Stimulated activated CD4-positive, alpha-beta T cell treated with anti-CD3 and anti-CD28 coated beads, Interleukin-4, amount 100 ng/mL, for 4 hours (primary cell): ENCODE data around the gene SVIL.
"Not testable (repeated sequence)": the region's sequence is repeated elsewhere in the genome, so short reads cannot be mapped to it uniquely, and the experiment has no call there.

ENCODE experiments used
- DNase-seq, 2 experiments: peaks; one replicate each; pipeline ENCODE4 v3.0.0-alpha.2; 2020

The SVIL gene

DNA sequence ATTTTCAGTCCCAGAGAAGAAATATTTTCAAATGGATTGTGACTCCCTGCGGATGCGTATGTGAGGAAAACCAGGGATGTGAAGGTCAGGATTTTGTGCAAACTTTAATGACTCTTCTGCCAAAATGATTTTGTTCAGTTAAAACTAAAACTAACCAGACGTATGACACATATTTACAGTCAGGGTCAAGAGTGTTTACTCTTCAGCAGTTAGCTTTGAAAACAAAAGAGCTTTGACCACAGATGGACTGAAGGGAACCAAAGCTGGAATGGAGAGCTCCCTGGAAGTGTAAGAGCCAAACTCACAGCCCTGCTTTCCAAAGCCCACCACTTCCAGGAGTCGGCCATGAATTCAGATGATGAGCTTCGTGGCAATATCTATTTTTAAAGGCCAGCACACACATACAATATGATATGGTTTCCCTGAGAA lies 15.5 kb downstream of the SVIL start:
- no peak for DNase-seq

GRCh38 chr10:29618341-29619171 lies 16.2 kb downstream of the SVIL start:
- DNase-seq: no peak

GRCh38 chr10:29617880-29618340 lies 16.9 kb downstream of the SVIL start:
- no peak for DNase-seq

DNA sequence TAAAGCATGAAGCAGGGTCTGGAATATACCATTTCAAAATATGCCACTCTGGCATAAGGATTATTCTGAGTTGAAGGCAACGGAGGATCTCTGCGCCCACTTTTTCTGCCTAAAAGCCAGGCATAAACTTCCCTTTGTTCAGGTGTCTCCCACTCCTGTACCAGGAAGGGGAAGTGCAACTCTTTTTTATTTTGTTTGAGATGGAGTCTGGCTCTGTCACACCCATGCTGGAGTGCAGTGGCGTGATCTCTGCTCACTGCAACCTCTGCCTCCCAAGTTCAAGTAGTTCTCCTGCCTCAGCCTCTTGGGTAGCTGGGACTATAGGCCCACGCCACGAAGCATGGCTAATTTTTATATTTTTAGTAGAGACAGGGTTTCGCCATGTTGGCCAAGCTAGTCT lies 18.2 kb downstream of the SVIL start:
- no peak for DNase-seq

- no peak for DNase-seq
Observed at GRCh38 chr10:29615195-29615594, 19.6 kb downstream of the SVIL start.

- DNase-seq: not testable (repeated sequence)
Observed at GRCh38 chr10:29614289-29614688, 20.5 kb downstream of the SVIL start.

DNA sequence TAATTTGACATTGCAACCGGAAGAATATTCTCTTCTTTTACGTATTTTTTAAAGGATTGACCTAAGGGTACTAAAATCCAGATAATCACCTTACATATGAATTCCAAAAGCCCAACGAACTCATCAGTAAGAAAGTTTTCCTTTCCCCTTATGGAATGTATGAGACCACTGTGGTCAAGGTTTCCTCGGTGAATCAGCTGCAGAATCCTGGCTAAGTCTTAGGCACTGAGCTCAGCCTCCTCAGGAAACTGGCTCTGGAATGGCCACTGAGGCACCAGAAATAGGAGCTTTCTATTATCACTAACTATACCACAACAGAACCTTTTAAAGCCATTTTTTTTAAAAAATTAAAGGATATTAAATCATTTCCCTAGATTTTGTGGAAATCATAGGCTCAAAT lies 21.0 kb downstream of the SVIL start:
- DNase-seq: no peak

- DNase-seq: no peak
Observed at GRCh38 chr10:29613196-29613595, 21.6 kb downstream of the SVIL start.

DNA sequence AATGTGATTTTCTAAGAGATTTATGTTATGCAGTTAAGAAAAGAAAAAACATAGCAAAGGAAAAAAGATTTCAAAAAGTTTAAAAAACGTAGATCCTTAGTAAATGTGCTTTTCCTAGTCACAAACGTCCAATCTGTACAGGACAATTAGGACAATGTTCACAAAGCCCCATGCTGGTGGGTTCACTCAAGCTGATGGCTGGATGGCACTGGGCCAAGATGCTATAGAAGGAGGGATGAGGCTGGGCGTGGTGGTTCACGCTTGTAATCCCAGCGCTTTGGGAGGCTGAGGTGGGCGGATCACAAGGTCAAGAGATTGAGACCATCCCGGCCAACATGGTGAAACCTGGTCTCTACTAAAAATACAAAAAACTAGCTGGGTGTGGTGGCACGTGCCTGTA lies 22.1 kb downstream of the SVIL start:
- no peak for DNase-seq

DNA sequence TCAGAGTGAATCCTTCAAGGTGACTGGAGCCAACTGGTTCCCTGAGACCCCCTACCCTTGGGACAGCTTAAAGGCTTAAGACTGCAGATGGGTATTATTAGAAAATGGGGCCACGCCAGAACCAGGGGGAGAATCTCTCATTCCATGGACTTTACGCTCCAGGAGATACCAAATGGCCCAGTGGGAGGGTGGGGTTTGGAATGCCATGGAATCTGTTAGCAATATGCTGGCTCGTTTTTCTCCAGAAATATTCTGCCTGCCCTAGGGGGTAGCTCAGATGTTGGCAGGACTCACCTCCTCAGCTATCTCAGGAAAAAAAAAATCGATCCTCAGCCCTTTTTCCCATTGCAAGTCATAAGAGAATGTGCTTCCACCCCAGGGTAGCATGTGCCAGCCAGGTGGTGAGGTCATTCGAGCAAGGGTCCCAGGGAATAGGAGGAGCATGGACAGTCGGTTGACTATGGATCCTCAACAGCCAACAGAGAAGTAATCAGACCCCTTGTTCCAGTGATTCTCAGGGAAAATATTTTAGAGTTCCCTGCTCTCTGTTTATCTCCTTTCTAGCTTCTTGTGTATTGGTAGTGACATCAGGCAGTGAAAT lies 22.9 kb downstream of the SVIL start:
- DNase-seq: no peak

- DNase-seq: no peak
Observed at GRCh38 chr10:29610876-29611647, 23.7 kb downstream of the SVIL start.

GRCh38 chr10:29610331-29610730 lies 24.4 kb downstream of the SVIL start:
- not testable (repeated sequence) for DNase-seq

- no peak for DNase-seq
Observed at GRCh38 chr10:29609696-29610095, 25.1 kb downstream of the SVIL start.

- no peak for DNase-seq
Observed at GRCh38 chr10:29608476-29609301, 26.1 kb downstream of the SVIL start.

DNA sequence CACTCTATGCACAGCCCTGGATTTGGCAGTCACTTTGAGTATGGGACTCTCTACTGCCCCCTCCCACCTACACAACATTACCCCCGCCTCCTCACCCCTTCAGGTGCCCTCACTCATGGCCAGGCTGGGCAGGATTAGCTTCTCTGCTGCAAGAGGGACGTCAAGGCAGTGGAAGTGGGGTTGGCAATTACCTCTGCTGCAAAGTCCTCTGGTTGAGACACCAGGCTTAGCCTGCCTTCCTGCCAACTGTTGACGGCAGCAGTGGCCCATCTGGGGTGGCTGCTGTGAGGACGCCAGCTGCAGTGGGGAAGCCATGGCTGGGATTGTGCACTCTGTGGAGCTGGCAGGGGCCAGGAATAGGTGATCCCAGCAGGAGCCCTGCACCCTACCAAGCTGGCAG lies 26.7 kb downstream of the SVIL start:
- DNase-seq: no peak

DNA sequence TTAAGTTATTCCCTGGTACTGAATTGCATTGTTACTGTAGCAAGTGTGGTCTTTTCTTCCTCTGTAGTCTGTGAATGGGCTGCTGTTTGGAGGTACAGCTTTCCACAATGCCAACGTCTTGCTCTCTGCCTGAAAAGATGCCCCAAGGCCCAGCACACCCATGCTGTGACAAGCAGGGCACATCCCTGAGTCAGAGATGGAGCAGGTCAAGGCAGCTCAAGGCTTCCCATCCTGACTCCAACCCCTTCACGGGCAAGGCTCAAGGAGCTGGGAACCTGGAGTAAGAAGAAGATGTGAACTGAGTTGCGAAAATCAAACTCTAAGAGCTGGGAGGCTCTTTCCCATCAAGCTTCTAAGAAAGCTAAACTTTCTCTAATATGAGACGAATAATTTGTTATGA lies 27.2 kb downstream of the SVIL start:
- no peak for DNase-seq

DNA sequence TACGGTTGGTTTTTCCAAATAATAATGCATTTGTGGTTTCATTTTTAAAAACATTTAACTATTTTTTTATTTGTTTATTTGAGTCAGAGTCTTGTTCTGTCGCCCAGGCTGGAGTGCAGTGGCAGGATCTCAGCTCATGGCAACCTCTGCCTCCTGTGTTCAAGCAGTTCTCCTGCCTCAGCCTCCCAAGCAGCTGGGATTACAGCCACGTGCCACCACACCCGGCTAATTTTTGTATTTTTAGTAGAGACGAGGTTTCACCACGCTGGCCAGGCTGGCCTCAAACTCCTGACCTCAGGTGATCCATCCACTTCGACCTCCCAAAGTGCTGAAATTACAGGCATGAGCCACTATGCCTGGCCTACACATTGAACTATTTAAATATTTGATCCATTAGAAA lies 28.1 kb downstream of the SVIL start:
- not testable (repeated sequence) for DNase-seq

- no peak for DNase-seq
Observed at GRCh38 chr10:29604291-29604825, 30.4 kb downstream of the SVIL start.

GRCh38 chr10:29603223-29603896 lies 31.4 kb downstream of the SVIL start:
- no peak for DNase-seq

DNA sequence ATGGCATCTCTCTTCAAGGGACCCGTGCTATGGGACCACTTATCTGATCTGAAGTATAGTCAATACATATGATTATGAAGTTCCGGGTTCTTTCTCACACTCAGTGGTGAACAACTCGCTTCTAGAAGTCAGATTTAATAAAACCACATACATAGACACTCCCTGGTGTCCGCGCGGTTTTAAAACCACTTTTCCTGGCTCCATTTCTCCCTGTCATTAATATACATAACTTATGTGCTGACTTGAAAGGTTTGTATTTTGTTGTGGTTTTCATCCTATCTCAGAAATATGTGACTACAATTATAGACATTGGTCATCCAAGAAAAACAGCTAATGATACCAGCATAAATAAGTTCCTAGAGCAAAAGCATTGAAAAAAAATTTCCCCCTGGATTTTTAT lies 34.0 kb downstream of the SVIL start:
- DNase-seq: no peak

GRCh38 chr10:29600067-29600466 lies 34.7 kb downstream of the SVIL start:
- no peak for DNase-seq

DNA sequence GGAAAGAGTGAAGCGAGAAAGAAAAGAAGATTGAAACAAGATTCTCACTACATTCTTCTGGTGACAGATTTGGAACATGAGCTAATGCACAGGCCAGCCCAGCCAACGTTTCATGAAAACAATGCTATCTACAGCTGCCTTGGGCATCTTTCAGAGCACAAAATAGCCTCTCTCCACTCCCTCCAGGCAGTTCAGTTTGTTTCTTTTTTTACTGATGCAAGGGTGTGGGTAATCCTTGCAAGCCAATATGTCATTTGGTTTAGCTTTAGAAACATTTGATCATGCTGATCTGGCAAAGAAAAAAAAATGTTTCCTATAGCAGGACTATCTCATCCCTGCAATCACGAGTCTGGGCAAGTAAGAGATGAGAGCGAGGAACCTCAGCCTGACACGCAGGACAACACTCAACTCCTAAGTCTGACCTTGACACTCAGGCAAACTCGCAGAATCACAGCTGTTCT lies 35.9 kb downstream of the SVIL start:
- DNase-seq: no peak
